Neuronal stem cell (in vitro differentiated cells): ENCODE measurements around the gene TMEM200B.

Source experiments
- DNase-seq: peaks from one replicate; pipeline ENCODE4 v3.0.0-alpha.2; 2013; ENCODE audit warnings: low spot score
- H2AFZ ChIP-seq: one replicate; pipeline ENCODE4 v1.6.1; 2013; ENCODE audit warnings: mild to moderate bottlenecking, low read length, inconsistent platforms
- H2AK5ac ChIP-seq: 2 replicates; pipeline ENCODE4 v1.6.1; 2013; ENCODE audit warnings: low read depth, mild to moderate bottlenecking, inconsistent platforms, low read length, moderate library complexity, mixed read lengths
- H2BK120ac ChIP-seq: 2 replicates; pipeline ENCODE4 v1.6.1; 2013; ENCODE audit warnings: low read depth, mild to moderate bottlenecking, inconsistent platforms, low read length, moderate library complexity, mixed read lengths
- H2BK12ac ChIP-seq: one replicate; pipeline ENCODE4 v1.6.1; 2013; ENCODE audit warnings: low read length, inconsistent platforms
- H2BK15ac ChIP-seq: 2 replicates; pipeline ENCODE4 v1.6.1; 2013; ENCODE audit warnings: mild to moderate bottlenecking, low read length, inconsistent platforms, mixed read lengths
- H2BK5ac ChIP-seq: one replicate; pipeline ENCODE4 v1.6.1; 2013; ENCODE audit warnings: inconsistent platforms, mild to moderate bottlenecking, low read length, moderate library complexity
- H3K14ac ChIP-seq: one replicate; pipeline ENCODE4 v1.6.1; 2013; ENCODE audit warnings: low read length, inconsistent platforms
- H3K18ac ChIP-seq: 2 replicates; pipeline ENCODE4 v1.6.1; 2013; ENCODE audit warnings: low read length, inconsistent platforms
- H3K23ac ChIP-seq: 2 replicates; pipeline ENCODE4 v1.6.1; 2013; ENCODE audit warnings: low read depth, mild to moderate bottlenecking, mixed read lengths, low read length, inconsistent platforms; ENCODE audit not compliant: poor library complexity
- H3K27ac ChIP-seq: replicated peaks from 3 replicates; pipeline ENCODE4 v1.5.1; 2013; ENCODE audit warnings: low read length, inconsistent platforms
- H3K27me3 ChIP-seq, 3 experiments: 2 replicates each; pipeline ENCODE4 v1.6.1; 2013; ENCODE audit warnings: low read length in 3 of 3, mild to moderate bottlenecking in 2 of 3, inconsistent platforms in 1 of 3, low read depth in 1 of 3, mixed read lengths in 1 of 3, moderate library complexity in 1 of 3; ENCODE audit not compliant: control insufficient read depth in 3 of 3, insufficient read depth in 3 of 3
- H3K36me3 ChIP-seq, 2 donors: replicated peaks in 1 of 2; 2 replicates each; pipeline ENCODE4 v1.6.1; 2013; ENCODE audit warnings: low read length in 2 of 2; ENCODE audit not compliant: control insufficient read depth in 2 of 2, insufficient read depth in 2 of 2
- H3K4ac ChIP-seq: 2 replicates; pipeline ENCODE4 v1.6.1; 2013; ENCODE audit warnings: inconsistent platforms, mild to moderate bottlenecking, low read length, moderate library complexity
- H3K4me1 ChIP-seq, 2 donors: 1 replicate in 1 of 2; 2 replicates in 1 of 2; pipeline ENCODE4 v1.6.1; 2013; ENCODE audit warnings: low read length in 2 of 2, low read depth in 1 of 2; ENCODE audit not compliant: control insufficient read depth in 2 of 2, insufficient read depth in 1 of 2
- H3K4me2 ChIP-seq: one replicate; pipeline ENCODE4 v1.6.1; 2013; ENCODE audit warnings: mild to moderate bottlenecking, low read length, inconsistent platforms; ENCODE audit not compliant: insufficient read depth, poor library complexity, severe bottlenecking
- H3K4me3 ChIP-seq, 2 donors: 2 replicates each; pipeline ENCODE4 v1.5.1; 2013; ENCODE audit warnings: low read length in 2 of 2, mild to moderate bottlenecking in 2 of 2, inconsistent platforms in 1 of 2, moderate library complexity in 1 of 2
- H3K79me1 ChIP-seq: one replicate; pipeline ENCODE4 v1.6.1; 2013; ENCODE audit warnings: low read depth, mild to moderate bottlenecking, inconsistent platforms, low read length, moderate library complexity
- H3K9ac ChIP-seq: one replicate; pipeline ENCODE4 v1.6.1; 2013; ENCODE audit warnings: mild to moderate bottlenecking, low read depth, low read length, inconsistent platforms; ENCODE audit not compliant: poor library complexity
- H3K9me3 ChIP-seq, 2 donors: replicated peaks in 1 of 2; 2 replicates each; pipeline versions ENCODE3 to v1.6.1; 2013; ENCODE audit warnings: low read length in 2 of 2, mild to moderate bottlenecking in 2 of 2, inconsistent platforms in 1 of 2, low read depth in 1 of 2, mixed read lengths in 1 of 2, moderate library complexity in 1 of 2; ENCODE audit not compliant: control insufficient read depth in 2 of 2, insufficient read depth in 1 of 2
- H4K8ac ChIP-seq: one replicate; pipeline ENCODE4 v1.6.1; 2013; ENCODE audit warnings: low read depth, mild to moderate bottlenecking, inconsistent platforms, low read length, moderate library complexity
- H4K91ac ChIP-seq: one replicate; pipeline ENCODE4 v1.6.1; 2013; ENCODE audit warnings: low read length, low read depth, mild to moderate bottlenecking, inconsistent platforms; ENCODE audit not compliant: poor library complexity
- whole genome bisulfite sequencing, 2 donors: extraction: QIAGEN DNeasy Blood & Tissue Kit; methylation state at CpG; one replicate each; pipeline ENCODE4 v1.1.7; 2013; ENCODE audit warnings: missing lambda C conversion rate in 2 of 2, mixed read lengths in 1 of 2; ENCODE audit not compliant: insufficient read length in 2 of 2, insufficient replicate concordance in 1 of 2; ENCODE audit errors: extremely low coverage in 2 of 2; 5-methylcytosine and 5-hydroxymethylcytosine counted together

The TMEM200B gene

DNA sequence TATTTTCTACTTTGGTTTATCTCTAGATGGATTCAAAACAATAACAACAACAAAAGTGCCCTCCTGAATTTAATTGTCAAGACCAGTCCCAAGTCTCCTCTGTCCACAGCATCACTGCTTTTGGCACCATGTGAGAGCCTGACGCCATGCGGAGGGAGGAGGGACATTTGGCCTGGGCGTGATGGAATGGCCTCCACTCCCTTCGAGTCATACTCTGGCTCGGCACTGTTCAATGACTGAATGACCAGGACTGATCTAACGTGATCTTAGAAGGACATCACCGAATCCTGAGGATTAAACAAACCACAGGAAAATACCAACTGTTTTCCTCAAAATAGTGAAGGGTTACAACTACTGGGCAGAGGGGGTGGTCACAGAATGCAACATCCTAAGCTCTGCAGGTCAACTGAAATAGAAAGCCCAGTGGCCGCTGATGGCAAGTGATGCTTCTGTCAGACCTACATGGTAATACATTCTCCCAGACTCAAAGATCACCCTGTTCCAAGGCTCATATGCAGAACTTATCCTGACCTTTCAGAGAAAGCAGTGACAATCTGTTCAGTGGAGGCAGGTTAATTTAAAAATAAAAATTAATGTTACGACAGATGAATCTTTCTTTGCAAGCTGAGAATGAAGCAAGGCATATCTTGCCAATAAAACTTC, 38.9 kb upstream of the TMEM200B start:
- Histone ChIP-seq H3K9ac (no peak overlapping the region), H3K4me2 (no peak overlapping the region), H2BK12ac (no peak overlapping the region), H4K91ac (no peak overlapping the region), H3K18ac (no peak overlapping the region), H3K27me3 (no peaks in the 10 kb centered on the region), H3K4ac (no peak overlapping the region), H3K4me1 (peaks cover 7 to 25% of the 10 kb centered on the region in 2 donors), H3K9me3 (peaks cover 0 to 1% of the 10 kb centered on the region in 2 donors), H3K27ac (no peak overlapping the region), H2AFZ (no peak overlapping the region), H2AK5ac (no peak overlapping the region), H3K4me3 (no peak overlapping the region), H3K14ac (no peak overlapping the region), H3K36me3 (peaks cover 29 to 88% of the 10 kb centered on the region in 2 donors), H3K79me1 (no peaks in the 10 kb centered on the region), H2BK120ac (no peak overlapping the region), H3K23ac (no peak overlapping the region), H4K8ac (no peak overlapping the region), H2BK5ac (no peak overlapping the region), H2BK15ac (no peak overlapping the region)
- DNase-seq = no peak
- no CpG with 5 or more reads among the region's 9 CpGs for WGBS, 2 donors

DNA sequence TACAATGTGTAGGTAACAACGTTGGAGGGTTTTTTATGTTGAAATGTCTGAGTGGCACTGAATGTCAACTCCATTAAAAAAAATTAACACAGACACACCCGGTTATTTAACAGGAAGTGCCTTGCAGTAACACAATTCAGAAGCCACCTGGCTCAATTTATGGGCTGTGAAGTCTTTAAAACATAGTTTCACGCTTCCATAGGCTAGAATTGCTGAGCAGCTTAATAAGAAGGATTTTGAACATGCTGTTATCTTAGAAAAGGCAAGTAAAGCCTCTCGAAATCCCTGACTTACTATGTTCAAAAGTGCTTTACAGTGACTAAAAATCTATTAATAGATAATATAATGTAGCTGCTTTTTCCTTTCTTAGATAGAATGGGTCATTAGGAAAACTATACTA, 38.3 kb upstream of the TMEM200B start:
- no CpG with 5 or more reads among the region's 4 CpGs for WGBS, 2 donors
- no peak overlapping the region for H4K91ac ChIP-seq
- H3K23ac ChIP-seq = no peak overlapping the region
- no peak overlapping the region for H3K27ac ChIP-seq
- no peak overlapping the region for H2BK12ac ChIP-seq
- H2BK5ac ChIP-seq = no peak overlapping the region
- H3K4me1 ChIP-seq = peaks cover 7 to 25% of the 10 kb centered on the region in 2 donors
- H3K36me3 ChIP-seq = peaks cover 29 to 88% of the 10 kb centered on the region in 2 donors
- no peak overlapping the region for H3K4ac ChIP-seq
- H3K4me2 ChIP-seq = no peak overlapping the region
- H2AFZ ChIP-seq = no peak overlapping the region
- no peak overlapping the region for H2AK5ac ChIP-seq
- no peak overlapping the region for H3K14ac ChIP-seq
- no peak overlapping the region for H3K9ac ChIP-seq
- H3K9me3 ChIP-seq = peaks cover 0 to 1% of the 10 kb centered on the region in 2 donors
- H2BK15ac ChIP-seq = no peak overlapping the region
- H4K8ac ChIP-seq = no peak overlapping the region
- H2BK120ac ChIP-seq = no peak overlapping the region
- H3K79me1 ChIP-seq = no peaks in the 10 kb centered on the region
- H3K18ac ChIP-seq = no peak overlapping the region
- no peak overlapping the region for H3K4me3 ChIP-seq
- no peaks in the 10 kb centered on the region for H3K27me3 ChIP-seq
- no peak for DNase-seq

DNA sequence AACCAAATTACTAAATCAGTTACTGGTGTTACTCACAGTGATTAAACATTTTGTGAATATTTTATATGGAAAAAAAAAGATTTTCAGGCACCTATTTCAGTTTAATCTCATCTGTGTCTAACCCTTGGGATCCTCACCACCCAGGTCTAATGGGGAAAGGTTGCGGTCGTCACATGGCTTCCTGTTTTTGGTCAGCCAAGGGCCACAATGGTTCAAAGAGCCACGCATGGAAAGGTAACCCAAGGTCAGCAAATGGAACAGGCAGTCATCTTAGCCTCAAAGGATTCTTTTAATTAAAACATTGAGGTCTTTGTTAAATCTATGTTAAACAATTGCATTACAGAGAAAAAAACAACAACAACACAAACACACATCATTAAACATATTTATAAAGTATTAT, 36.1 kb upstream of the TMEM200B start:
- H3K36me3 ChIP-seq = peaks cover 27 to 92% of the 10 kb centered on the region in 2 donors

DNA sequence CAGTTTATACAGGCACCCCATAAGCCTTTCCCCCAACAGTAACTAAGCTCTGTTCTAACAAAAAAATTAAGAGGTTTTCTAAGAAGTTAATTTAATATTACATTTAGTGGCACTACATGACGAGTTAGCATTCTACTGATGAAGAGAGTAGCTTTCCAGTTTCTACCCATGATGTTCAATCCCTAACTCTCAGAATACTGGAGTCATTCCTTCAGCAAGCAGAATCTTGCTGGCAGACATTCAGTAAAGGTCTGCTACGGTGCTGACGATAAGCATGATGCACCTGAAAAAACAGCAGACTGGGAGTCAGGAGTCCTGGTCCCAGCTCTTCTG, 33.5 kb upstream of the TMEM200B start:
- Histone ChIP-seq H2BK120ac (no peak overlapping the region), H2AFZ (no peak overlapping the region), H2BK12ac (no peak overlapping the region), H2BK5ac (no peak overlapping the region), H2BK15ac (no peak overlapping the region), H3K9me3 (no peaks in the 10 kb centered on the region), H3K27me3 (no peaks in the 10 kb centered on the region), H3K9ac (no peak overlapping the region), H4K8ac (no peak overlapping the region), H3K27ac (no peak overlapping the region), H3K36me3 (peaks cover 34 to 98% of the 10 kb centered on the region in 2 donors), H3K4ac (no peak overlapping the region), H3K14ac (no peak overlapping the region), H3K79me1 (peaks cover 2% of the 10 kb centered on the region), H3K4me2 (no peak overlapping the region), H3K18ac (no peak overlapping the region), H2AK5ac (no peak overlapping the region), H3K4me3 (no peak overlapping the region), H3K23ac (no peak overlapping the region), H4K91ac (no peak overlapping the region), H3K4me1 (no peaks in the 10 kb centered on the region)
- DNase-seq = no peak
- no CpG with 5 or more reads among the region's 3 CpGs for WGBS, 2 donors

More for the DNA sequence above, 36.1 kb upstream of the TMEM200B start:
- no peak overlapping the region for H4K8ac ChIP-seq
- H3K4ac ChIP-seq = no peak overlapping the region
- H3K9ac ChIP-seq = no peak overlapping the region
- H2BK15ac ChIP-seq = no peak overlapping the region
- H3K4me3 ChIP-seq = no peak overlapping the region
- H3K4me2 ChIP-seq = no peak overlapping the region
- H3K27ac ChIP-seq = no peak overlapping the region
- H2AK5ac ChIP-seq = no peak overlapping the region
- WGBS, 2 donors = no CpG with 5 or more reads among the region's 3 CpGs
- no peak overlapping the region for H2AFZ ChIP-seq
- DNase-seq = no peak
- peaks cover 1 to 12% of the 10 kb centered on the region in 2 donors for H3K4me1 ChIP-seq
- H2BK12ac ChIP-seq = no peak overlapping the region
- H2BK5ac ChIP-seq = no peak overlapping the region
- H3K9me3 ChIP-seq = peaks cover 0 to 1% of the 10 kb centered on the region in 2 donors
- H3K79me1 ChIP-seq = no peaks in the 10 kb centered on the region
- H3K18ac ChIP-seq = no peak overlapping the region
- no peak overlapping the region for H4K91ac ChIP-seq
- no peak overlapping the region for H3K23ac ChIP-seq
- H3K14ac ChIP-seq = no peak overlapping the region
- H3K27me3 ChIP-seq = no peaks in the 10 kb centered on the region
- no peak overlapping the region for H2BK120ac ChIP-seq
